GM18502 (cell line): Measurements from ENCODE around the gene SNAP47.

Experiments
- ATAC-seq: cut with Tn5 transposase; IDR thresholded peaks from one replicate; pipeline ENCODE4 v1.9.1; 2021; ENCODE audit warnings: mild to moderate bottlenecking; ENCODE audit not compliant: unreplicated experiment, poor library complexity

Gene SNAP47

GRCh38 chr1:227731241-227731677, 4.0 kb upstream of the SNAP47 start:
- ATAC-seq, result no peak

- ATAC-seq, result no peak
These were observed 3.3 kb upstream of the SNAP47 start for GRCh38 chr1:227731696-227732585.

- no peak for ATAC-seq
These were observed 2.5 kb upstream of the SNAP47 start for GRCh38 chr1:227732586-227733308.

- no peak for ATAC-seq
These were observed 1.9 kb upstream of the SNAP47 start for GRCh38 chr1:227733309-227733705.

GRCh38 chr1:227733751-227734545, 1.3 kb upstream of the SNAP47 start:
- ATAC-seq, result no peak

- ATAC-seq, result no peak
These were observed 734 bp upstream of the SNAP47 start for GRCh38 chr1:227734546-227734855.

- ATAC-seq, result no peak
These were observed 477 bp downstream of the SNAP47 start for GRCh38 chr1:227735539-227736285.

GRCh38 chr1:227736814-227737432, 1.7 kb downstream of the SNAP47 start:
- ATAC-seq, result no peak

- ATAC-seq, result no peak
These were observed 3.6 kb downstream of the SNAP47 start for GRCh38 chr1:227738820-227739219.

- ATAC-seq, result no peak
These were observed 4.4 kb downstream of the SNAP47 start for GRCh38 chr1:227739636-227740035.

GRCh38 chr1:227740401-227740960, 5.2 kb downstream of the SNAP47 start:
- ATAC-seq, result no peak

- ATAC-seq, result no peak
These were observed 6.1 kb downstream of the SNAP47 start for GRCh38 chr1:227741166-227741870.

GRCh38 chr1:227742738-227743715, 7.8 kb downstream of the SNAP47 start:
- no peak for ATAC-seq

- no peak for ATAC-seq
These were observed 9.4 kb downstream of the SNAP47 start for GRCh38 chr1:227744668-227745067.

- no peak for ATAC-seq
These were observed 10.5 kb downstream of the SNAP47 start for GRCh38 chr1:227745568-227746265.

- no peak for ATAC-seq
These were observed 11.4 kb downstream of the SNAP47 start for GRCh38 chr1:227746676-227747075.

- no peak for ATAC-seq
These were observed 12.1 kb downstream of the SNAP47 start for GRCh38 chr1:227747382-227747781.
